Endothelial cell of umbilical vein (primary cell): ENCODE measurements around the gene MCTP2. TPM values are rescaled to one million over a fixed set of nuclear protein-coding genes. Genes with fewer than 3 reads are reported as not detected.

Experiments
- BruUV-seq: library from RNA; stranded (reverse); fragments of 400-500 nt; replicated peaks from 2 replicates; lab custom pipeline; 2021; lab: Mats Ljungman, UMichigan
- CTCF ChIA-PET: fragments of 300-600, 350-600 bp; sonication (Branson Sonifier 250); formaldehyde crosslinking; loops from one replicate; lab custom pipeline; 2021; ENCODE audit warnings: antibody characterized with exemption, inconsistent platforms; lab: Charles Lee
- POLR2A ChIA-PET: fragments of 300-600, 350-600 bp; sonication (Branson Sonifier 250); formaldehyde crosslinking; loops from one replicate; lab custom pipeline; 2021; ENCODE audit warnings: antibody characterized with exemption, inconsistent platforms; lab: Charles Lee
- DNase-seq: peaks from one replicate; pipeline ENCODE4 v3.0.0-alpha.2; 2011; ENCODE audit warnings: low read depth, low spot score
- FAIRE-seq: peaks from 2 replicates; lab custom pipeline; 2011; peaks lifted over from hg19 to GRCh38; lab: Jason Lieb, UNC
- H2AFZ ChIP-seq: 2 replicates; pipeline ENCODE4 v1.6.0; 2012; ENCODE audit warnings: low read depth, low read length, control low read depth, inconsistent platforms
- H3K27ac ChIP-seq: 2 replicates; pipeline ENCODE4 v1.5.1; 2011; ENCODE audit warnings: low read depth, mild to moderate bottlenecking, control low read depth, low read length, moderate library complexity; ENCODE audit not compliant: insufficient read depth
- H3K27me3 ChIP-seq, 2 experiments: 2 replicates each; pipeline versions ENCODE4 v1.6.0 to v1.6.1; 2011; ENCODE audit warnings: low read length in 2 of 2, mixed read lengths in 1 of 2; ENCODE audit not compliant: control insufficient read depth in 2 of 2, insufficient read depth in 2 of 2
- H3K36me3 ChIP-seq, 2 experiments: 2 replicates in 1 of 2; 3 replicates in 1 of 2; pipeline ENCODE4 v1.5.1; 2011; ENCODE audit warnings: low read length in 2 of 2, mild to moderate bottlenecking in 1 of 2, moderate library complexity in 1 of 2; ENCODE audit not compliant: control insufficient read depth in 2 of 2, insufficient read depth in 2 of 2; ENCODE audit errors: extremely low read depth in 1 of 2
- H3K4me1 ChIP-seq: 3 replicates; pipeline ENCODE4 v1.5.1; 2011; ENCODE audit warnings: mild to moderate bottlenecking, low read length; ENCODE audit not compliant: control insufficient read depth, insufficient read depth; ENCODE audit errors: extremely low read depth
- H3K4me2 ChIP-seq: 2 replicates; pipeline ENCODE4 v1.6.1; 2011; ENCODE audit warnings: low read length, control low read depth, mixed read lengths; ENCODE audit not compliant: insufficient read depth
- H3K4me3 ChIP-seq, 3 experiments: fragments of 200-600 bp in 1 of 3; sonication (generic), shearing (Covaris generic) in 1 of 3; replicated peaks in 1 of 3; 2 replicates each; pipeline ENCODE4 v1.5.1; 2011 to 2016; ENCODE audit warnings: control low read depth in 3 of 3, low read length in 3 of 3, mild to moderate bottlenecking in 2 of 3, inconsistent platforms in 1 of 3, low read depth in 1 of 3, moderate library complexity in 1 of 3; ENCODE audit not compliant: insufficient read depth in 1 of 3
- H3K79me2 ChIP-seq: 2 replicates; pipeline ENCODE4 v1.6.0; 2012; ENCODE audit warnings: low read length, inconsistent platforms; ENCODE audit not compliant: control insufficient read depth, insufficient read depth
- H3K9ac ChIP-seq: replicated peaks from 2 replicates; pipeline ENCODE3; 2011; ENCODE audit warnings: low read length, control low read depth; ENCODE audit not compliant: insufficient read depth; ENCODE audit errors: extremely low read depth
- H3K9me1 ChIP-seq: replicated peaks from 3 replicates; pipeline ENCODE4 v1.6.0; 2011; ENCODE audit warnings: mild to moderate bottlenecking, low read length; ENCODE audit not compliant: control insufficient read depth, insufficient read depth; ENCODE audit errors: extremely low read depth
- H3K9me3 ChIP-seq: replicated peaks from 2 replicates; pipeline ENCODE4 v1.5.1; 2012; ENCODE audit warnings: low read length, inconsistent platforms; ENCODE audit not compliant: control insufficient read depth, insufficient read depth
- H4K20me1 ChIP-seq: replicated peaks from 2 replicates; pipeline ENCODE3; 2011; ENCODE audit warnings: mild to moderate bottlenecking, low read length; ENCODE audit not compliant: control insufficient read depth, insufficient read depth; ENCODE audit errors: extremely low read depth
- CTCF ChIP-seq, 2 donors: IDR thresholded peaks; 1 replicate in 1 of 2; 2 replicates in 1 of 2; pipeline ENCODE4 v1.5.1; 2011; ENCODE audit warnings: low read length in 2 of 2, mild to moderate bottlenecking in 2 of 2, moderate library complexity in 2 of 2, control low read depth in 1 of 2, inconsistent platforms in 1 of 2, low read depth in 1 of 2; ENCODE audit not compliant: insufficient read depth in 1 of 2; ENCODE audit errors: extremely low read depth in 1 of 2
- EZH2 ChIP-seq: IDR thresholded peaks from 2 replicates; pipeline ENCODE4 v1.6.1; 2012; ENCODE audit warnings: borderline replicate concordance, low read depth, mild to moderate bottlenecking, moderate library complexity, low read length, inconsistent platforms; ENCODE audit not compliant: severe bottlenecking
- FOS ChIP-seq: IDR thresholded peaks from 2 replicates; pipeline ENCODE4 v1.6.1; 2011; ENCODE audit warnings: mild to moderate bottlenecking, low read length, moderate library complexity, borderline replicate concordance; ENCODE audit not compliant: insufficient read depth
- GATA2 ChIP-seq: IDR thresholded peaks from 2 replicates; pipeline ENCODE4 v1.7.0; 2011; ENCODE audit warnings: low read depth, mild to moderate bottlenecking, moderate library complexity, mixed read lengths, low read length; ENCODE audit not compliant: insufficient read length, insufficient read depth
- JUN ChIP-seq: IDR thresholded peaks from 2 replicates; pipeline ENCODE4 v1.6.1; 2011; ENCODE audit warnings: borderline replicate concordance, low read depth; ENCODE audit not compliant: insufficient read length, insufficient read depth
- MYC ChIP-seq: IDR thresholded peaks from one replicate; pipeline ENCODE4 v1.6.1; 2011; ENCODE audit warnings: mild to moderate bottlenecking, low read depth, low read length
- POLR2A ChIP-seq: IDR thresholded peaks from 2 replicates; pipeline ENCODE4 v1.6.1; 2012; ENCODE audit warnings: low read depth, mild to moderate bottlenecking, control low read depth, low read length
- POLR2AphosphoS5 ChIP-seq: IDR thresholded peaks from 2 replicates; pipeline ENCODE4 v1.6.1; 2012; ENCODE audit warnings: low read depth, mild to moderate bottlenecking, control low read depth, low read length, moderate library complexity; ENCODE audit not compliant: insufficient read depth
- dilution Hi-C: fragments of 300-500 bp; cut with MboI; formaldehyde crosslinking; loops from one replicate; pipeline ENCODE4 v1.15.0; 2019; ENCODE audit warnings: low sequenced_read_pairs; ENCODE audit not compliant: extremely low pct_ligation_motif_present
- intact Hi-C: fragments of 100-400 bp; cut with micrococcal nuclease; formaldehyde crosslinking; loops from one replicate; pipeline ENCODE4 v1.10.0; 2022
- polyA plus RNA-seq, 4 experiments: library from polyadenylated mRNA; depleted of rRNA in 3 of 4; stranded (reverse) in 3 of 4; unstranded in 1 of 4; fragments of >200 nt; gene quantifications; 2 replicates each; pipeline versions ENCODE4 v1.2.1 to v1.2.3, GENCODE V29; 2011 to 2012; ENCODE audit warnings: missing spikeins in 1 of 4
- total RNA-seq: library from RNA; stranded (reverse); gene quantifications from 2 replicates; pipeline ENCODE4 v1.2.3, GENCODE V29; 2021
- TF ChIP-seq, protein P1 (sequence below): IDR thresholded peaks from 2 replicates; pipeline ENCODE4 v1.6.1; 2011; ENCODE audit not compliant: insufficient read depth, insufficient read length

Gene MCTP2
- total and polyA plus RNA-seq, 2 donors (not counting 3 experiments of a cell fraction or from before 2014, with no cell fraction given), result 0.01 to 0.75 TPM

DNA sequence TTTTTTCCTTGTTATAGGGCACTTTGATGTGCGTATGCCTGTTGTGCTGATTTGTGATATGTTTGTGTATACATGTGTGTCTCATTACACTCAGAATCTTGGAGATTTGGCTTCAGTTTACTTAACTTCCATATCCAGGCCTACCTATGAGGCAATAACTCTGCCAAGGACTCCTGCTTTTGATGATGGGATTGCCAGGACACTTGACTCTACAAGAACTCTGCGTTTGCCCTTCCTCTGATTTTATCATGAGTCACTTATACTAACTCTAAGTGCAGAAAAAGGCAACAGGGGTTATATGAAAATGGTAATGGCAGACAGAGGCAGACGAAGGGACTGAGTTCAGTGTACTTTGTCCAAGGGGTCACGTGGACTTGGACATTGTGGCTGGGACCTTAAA, 33.6 kb downstream of the MCTP2 start:
- Histone ChIP-seq H3K27ac (no peak overlapping the region), H3K36me3 (no peaks in the 10 kb centered on the region), H3K27me3 (no peaks in the 10 kb centered on the region), H3K4me3 (no peak overlapping the region), H3K9me1 (no peaks in the 10 kb centered on the region), H4K20me1 (no peaks in the 10 kb centered on the region), H2AFZ (no peak overlapping the region), H3K79me2 (no peaks in the 10 kb centered on the region), H3K9ac (no peak overlapping the region), H3K9me3 (no peaks in the 10 kb centered on the region), H3K4me1 (no peaks in the 10 kb centered on the region), H3K4me2 (no peak overlapping the region)
- TF ChIP-seq POLR2AphosphoS5 (no peak), FOS (no peak), EZH2 (no peak), POLR2A (no peak), CTCF (IDR thresholded peaks at IDR 0.05; ENCODE audit: extremely low read depth in 1 of 2, insufficient read depth in 1 of 2, low read depth in 1 of 2, low read length in 2 of 2) (no peak), GATA2 (no peak), MYC (no peak), JUN (no peak)
- TF ChIP-seq, protein P1, sequence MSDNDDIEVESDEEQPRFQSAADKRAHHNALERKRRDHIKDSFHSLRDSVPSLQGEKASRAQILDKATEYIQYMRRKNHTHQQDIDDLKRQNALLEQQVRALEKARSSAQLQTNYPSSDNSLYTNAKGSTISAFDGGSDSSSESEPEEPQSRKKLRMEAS, result no peak
- DNase-seq, result no peak
- ChIA-PET CTCF (no interaction called here), POLR2A (no interaction called here)
- intact Hi-C loops, result no loop called here
- dilution Hi-C loops, result no loop called here
- no peak for FAIRE-seq
- BruUV-seq, result no TSS peak
